Peyer's patch (tissue), 4 donors: Measurements from ENCODE around the gene PKLR.

Experiments
- POLR2A ChIP-seq, 2 donors: fragments of 450-650 bp; IDR thresholded peaks; one replicate each; pipeline ENCODE4 v1.5.1; 2017; ENCODE audit warnings: antibody characterized with exemption in 2 of 2, mild to moderate bottlenecking in 2 of 2, moderate library complexity in 2 of 2
- TF ChIP-seq, protein P1 (sequence below), 6 experiments: fragments of 450-650 bp in 4 of 6; fragments of 200-600 bp in 2 of 6; sonication (generic) in 1 of 6; IDR thresholded peaks; one replicate each; pipeline ENCODE4 v1.5.1; 2017 to 2019; ENCODE audit warnings: antibody characterized with exemption in 6 of 6, mild to moderate bottlenecking in 3 of 6, moderate library complexity in 1 of 6

DNA sequence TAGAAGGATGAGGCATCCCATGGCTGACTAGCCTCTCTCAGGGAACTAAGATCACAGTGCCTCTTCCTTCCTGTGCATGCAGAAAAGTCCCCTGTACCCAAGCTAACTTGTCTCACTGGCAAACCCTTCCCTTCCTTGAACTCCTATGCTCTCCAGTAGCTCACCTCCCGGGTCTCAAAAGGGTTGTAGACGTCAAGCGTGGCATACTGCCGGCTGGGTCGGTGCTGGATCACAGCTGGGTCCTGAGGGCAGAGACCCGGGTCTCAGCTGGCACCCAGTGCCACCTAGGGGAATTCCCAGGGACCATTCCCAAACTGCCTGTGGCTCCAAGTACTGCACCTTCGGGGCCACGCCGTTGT, 39.8 kb downstream of the PKLR start:
- TF ChIP-seq, protein P1, sequence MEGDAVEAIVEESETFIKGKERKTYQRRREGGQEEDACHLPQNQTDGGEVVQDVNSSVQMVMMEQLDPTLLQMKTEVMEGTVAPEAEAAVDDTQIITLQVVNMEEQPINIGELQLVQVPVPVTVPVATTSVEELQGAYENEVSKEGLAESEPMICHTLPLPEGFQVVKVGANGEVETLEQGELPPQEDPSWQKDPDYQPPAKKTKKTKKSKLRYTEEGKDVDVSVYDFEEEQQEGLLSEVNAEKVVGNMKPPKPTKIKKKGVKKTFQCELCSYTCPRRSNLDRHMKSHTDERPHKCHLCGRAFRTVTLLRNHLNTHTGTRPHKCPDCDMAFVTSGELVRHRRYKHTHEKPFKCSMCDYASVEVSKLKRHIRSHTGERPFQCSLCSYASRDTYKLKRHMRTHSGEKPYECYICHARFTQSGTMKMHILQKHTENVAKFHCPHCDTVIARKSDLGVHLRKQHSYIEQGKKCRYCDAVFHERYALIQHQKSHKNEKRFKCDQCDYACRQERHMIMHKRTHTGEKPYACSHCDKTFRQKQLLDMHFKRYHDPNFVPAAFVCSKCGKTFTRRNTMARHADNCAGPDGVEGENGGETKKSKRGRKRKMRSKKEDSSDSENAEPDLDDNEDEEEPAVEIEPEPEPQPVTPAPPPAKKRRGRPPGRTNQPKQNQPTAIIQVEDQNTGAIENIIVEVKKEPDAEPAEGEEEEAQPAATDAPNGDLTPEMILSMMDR (IDR thresholded peaks at IDR 0.05) = peak in 1 of 6 experiments; percentile 1
- TF ChIP-seq POLR2A (IDR thresholded peaks at IDR 0.05) = no peak
